H9 (cell line): ENCODE data around the gene DCBLD1. TPM values are rescaled to one million over a fixed set of nuclear protein-coding genes. Genes with fewer than 3 reads are reported as not detected.

Source experiments
- DNase-seq: peaks from one replicate; pipeline ENCODE4 v3.0.0-alpha.2; 2017
- H2AFZ ChIP-seq: one replicate; pipeline ENCODE4 v1.6.1; 2013; ENCODE audit warnings: mild to moderate bottlenecking, low read length, control low read depth, moderate library complexity
- H2AK5ac ChIP-seq: 2 replicates; pipeline ENCODE4 v1.6.1; 2013; ENCODE audit warnings: low read length, control low read depth, mixed read lengths; ENCODE audit not compliant: insufficient read length
- H2BK120ac ChIP-seq: one replicate; pipeline ENCODE4 v1.6.1; 2013; ENCODE audit warnings: low read depth, mild to moderate bottlenecking, low read length, control low read depth, inconsistent platforms; ENCODE audit not compliant: poor library complexity, severe bottlenecking
- H2BK12ac ChIP-seq: 2 replicates; pipeline ENCODE4 v1.6.1; 2013; ENCODE audit warnings: low read length, control low read depth, mixed read lengths, low read depth; ENCODE audit not compliant: insufficient read length
- H2BK15ac ChIP-seq: 2 replicates; pipeline ENCODE4 v1.6.1; 2013; ENCODE audit warnings: low read depth, low read length, control low read depth
- H2BK20ac ChIP-seq: one replicate; pipeline ENCODE4 v1.6.1; 2013; ENCODE audit warnings: low read depth, mild to moderate bottlenecking, low read length, control low read depth, inconsistent platforms; ENCODE audit not compliant: poor library complexity, severe bottlenecking
- H2BK5ac ChIP-seq: 2 replicates; pipeline ENCODE4 v1.6.1; 2013; ENCODE audit warnings: low read length, control low read depth, mixed read lengths; ENCODE audit not compliant: insufficient read length
- H3K14ac ChIP-seq: 2 replicates; pipeline ENCODE4 v1.6.1; 2013; ENCODE audit warnings: low read length, control low read depth; ENCODE audit not compliant: insufficient read depth
- H3K18ac ChIP-seq: 2 replicates; pipeline ENCODE4 v1.6.1; 2013; ENCODE audit warnings: low read depth, mild to moderate bottlenecking, mixed read lengths, low read length, control low read depth; ENCODE audit not compliant: insufficient read length
- H3K23ac ChIP-seq: 2 replicates; pipeline ENCODE4 v1.6.1; 2013; ENCODE audit warnings: low read length, control low read depth, mixed read lengths, low read depth; ENCODE audit not compliant: insufficient read length
- H3K23me2 ChIP-seq: 2 replicates; pipeline ENCODE4 v1.6.1; 2013; ENCODE audit warnings: low read depth, mild to moderate bottlenecking, mixed read lengths, low read length, control low read depth; ENCODE audit not compliant: insufficient read length, poor library complexity, severe bottlenecking
- H3K27ac ChIP-seq: 2 replicates; pipeline ENCODE4 v1.5.1; 2013; ENCODE audit warnings: low read length, control low read depth, mixed read lengths, low read depth; ENCODE audit not compliant: insufficient read length
- H3K27me3 ChIP-seq: 2 replicates; pipeline ENCODE4 v1.6.1; 2013; ENCODE audit warnings: low read length, control low read depth, inconsistent platforms; ENCODE audit not compliant: insufficient read depth
- H3K4ac ChIP-seq: 2 replicates; pipeline ENCODE4 v1.6.1; 2013; ENCODE audit warnings: low read depth, mild to moderate bottlenecking, control low read depth, inconsistent platforms, low read length, moderate library complexity
- H3K4me1 ChIP-seq: 2 replicates; pipeline ENCODE4 v1.6.1; 2013; ENCODE audit warnings: low read length, control low read depth, inconsistent platforms; ENCODE audit not compliant: insufficient read depth
- H3K4me2 ChIP-seq: 2 replicates; pipeline ENCODE4 v1.6.1; 2013; ENCODE audit warnings: low read length, control low read depth, mixed read lengths; ENCODE audit not compliant: insufficient read length, insufficient read depth
- H3K56ac ChIP-seq: 2 replicates; pipeline ENCODE4 v1.6.1; 2013; ENCODE audit warnings: low read depth, mild to moderate bottlenecking, mixed read lengths, low read length, control low read depth; ENCODE audit not compliant: insufficient read length
- H3K79me1 ChIP-seq: 2 replicates; pipeline ENCODE4 v1.6.1; 2013; ENCODE audit warnings: low read depth, mild to moderate bottlenecking, moderate library complexity, low read length, control low read depth, inconsistent platforms; ENCODE audit not compliant: insufficient read depth, poor library complexity, severe bottlenecking
- H3K79me2 ChIP-seq: 2 replicates; pipeline ENCODE4 v1.6.1; 2013; ENCODE audit warnings: low read length, control low read depth, inconsistent platforms; ENCODE audit not compliant: insufficient read depth
- H3K9ac ChIP-seq: 2 replicates; pipeline ENCODE4 v1.6.1; 2013; ENCODE audit warnings: low read length, control low read depth, mixed read lengths; ENCODE audit not compliant: insufficient read length; ENCODE audit errors: extremely low read depth
- H3K9me3 ChIP-seq: one replicate; pipeline ENCODE4 v1.6.1; 2013; ENCODE audit warnings: low read depth, low read length, inconsistent platforms; ENCODE audit not compliant: control insufficient read depth
- H3T11ph ChIP-seq: one replicate; pipeline ENCODE4 v1.6.1; 2013; ENCODE audit warnings: mild to moderate bottlenecking, low read length, control low read depth, inconsistent platforms
- H4K20me1 ChIP-seq: one replicate; pipeline ENCODE4 v1.6.1; 2013; ENCODE audit not compliant: control insufficient read depth, insufficient read length, insufficient read depth
- H4K5ac ChIP-seq: 2 replicates; pipeline ENCODE4 v1.6.1; 2013; ENCODE audit warnings: low read depth, mild to moderate bottlenecking, mixed read lengths, low read length, control low read depth; ENCODE audit not compliant: insufficient read length
- H4K8ac ChIP-seq: replicated peaks from 2 replicates; pipeline ENCODE4 v1.6.1; 2013; ENCODE audit warnings: low read length, control low read depth, mixed read lengths, low read depth; ENCODE audit not compliant: insufficient read length
- H4K91ac ChIP-seq: 2 replicates; pipeline ENCODE4 v1.6.1; 2013; ENCODE audit warnings: low read depth, mild to moderate bottlenecking, moderate library complexity, mixed read lengths, low read length, control low read depth; ENCODE audit not compliant: insufficient read length
- H3K27ac Mint-ChIP-seq, 3 experiments: 2 replicates in 2 of 3; 3 replicates in 1 of 3; pipeline ENCODE4 v1.8.0; 2020 to 2021; ENCODE audit warnings: mixed read lengths in 3 of 3, mild to moderate bottlenecking in 1 of 3, moderate library complexity in 1 of 3
- H3K27me3 Mint-ChIP-seq: 2 replicates; pipeline ENCODE4 v1.8.0; 2021; ENCODE audit warnings: low read depth, mild to moderate bottlenecking, moderate library complexity, mixed read lengths
- H3K36me3 Mint-ChIP-seq, 3 experiments: 2 replicates in 2 of 3; 3 replicates in 1 of 3; pipeline ENCODE4 v1.8.0; 2020 to 2021; ENCODE audit warnings: low read depth in 3 of 3, mixed read lengths in 3 of 3; ENCODE audit not compliant: insufficient read depth in 1 of 3
- H3K4me1 Mint-ChIP-seq, 2 experiments: 2 replicates each; pipeline ENCODE4 v1.8.0; 2020; ENCODE audit warnings: mixed read lengths in 2 of 2
- H3K4me3 Mint-ChIP-seq, 2 experiments: 2 replicates in 1 of 2; 3 replicates in 1 of 2; pipeline ENCODE4 v1.8.0; 2020 to 2021; ENCODE audit warnings: mild to moderate bottlenecking in 2 of 2, mixed read lengths in 2 of 2, moderate library complexity in 1 of 2
- H3K9me3 Mint-ChIP-seq, 2 experiments: 2 replicates in 1 of 2; 3 replicates in 1 of 2; pipeline ENCODE4 v1.8.0; 2020; ENCODE audit warnings: mild to moderate bottlenecking in 2 of 2, mixed read lengths in 2 of 2, moderate library complexity in 1 of 2
- CTCF ChIP-seq: fragments of 200-600 bp; sonication (generic); conservative IDR thresholded peaks from 3 replicates; pipeline ENCODE4 v1.8.0; 2021; ENCODE audit warnings: antibody characterized with exemption, mild to moderate bottlenecking
- WGBS: extraction: QIAGEN DNeasy Blood & Tissue Kit; methylation state at CpG from one replicate; pipeline ENCODE4 v1.1.7; 2013; ENCODE audit warnings: missing lambda C conversion rate, low lambda C conversion rate, mixed read lengths; ENCODE audit not compliant: insufficient read length; ENCODE audit errors: extremely low coverage; 5-methylcytosine and 5-hydroxymethylcytosine counted together
- total RNA-seq: library from RNA; stranded (reverse); gene quantifications from 2 replicates; pipeline ENCODE4 v1.2.1, GENCODE V29; 2021

DCBLD1 gene
- total RNA-seq, 1 experiment from 2014 or later: 10.1 TPM

DNA sequence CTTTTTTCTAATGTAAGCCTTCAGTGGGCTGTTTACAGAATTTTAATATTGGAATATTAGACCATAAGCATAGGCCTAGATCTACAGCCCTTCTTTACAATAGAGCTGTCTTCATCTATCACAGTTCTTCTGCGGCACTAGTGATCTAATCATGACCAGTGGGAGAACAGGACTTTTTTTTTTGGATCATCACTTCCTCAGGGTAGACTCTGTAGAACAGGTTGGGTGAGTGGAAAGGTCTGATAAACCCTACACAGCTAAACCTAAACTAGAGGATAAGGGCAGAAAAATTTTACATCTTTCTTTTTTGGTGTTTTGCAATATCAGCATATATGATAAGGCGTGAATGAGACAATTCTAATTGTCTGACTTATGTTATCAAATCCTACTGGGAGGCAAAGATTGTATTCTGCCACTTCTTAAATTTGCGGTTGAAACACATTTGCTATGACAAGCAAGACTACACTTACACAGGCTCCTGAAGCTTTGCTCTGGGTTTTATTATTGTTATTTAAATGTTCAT is 67.7 kb downstream of the DCBLD1 start:
- H4K8ac ChIP-seq: no peak overlapping the region
- H3K14ac ChIP-seq: no peak overlapping the region
- H4K5ac ChIP-seq: no peak overlapping the region
- Mint-ChIP-seq H3K36me3 (peaks cover 0 to 3% (median 0%) of the 10 kb centered on the region in 3 experiments; a peak in 3 of 7 replicates), H3K9me3 (no peaks in the 10 kb centered on the region), H3K4me3 (no peak overlapping the region), H3K27me3 (no peaks in the 10 kb centered on the region), H3K4me1 (peaks cover 12 to 25% of the 10 kb centered on the region in 2 experiments; a peak in 3 of 4 replicates), H3K27ac (no peak overlapping the region)
- H3K4me2 ChIP-seq: no peak overlapping the region
- no peak overlapping the region for H2BK12ac ChIP-seq
- H4K20me1 ChIP-seq: no peaks in the 10 kb centered on the region
- H3T11ph ChIP-seq: no peak overlapping the region
- WGBS: no CpG with 5 or more reads among the region's 3 CpGs
- H4K91ac ChIP-seq: no peak overlapping the region
- no peak overlapping the region for H3K27ac ChIP-seq
- no peak overlapping the region for H2BK5ac ChIP-seq
- H3K4me1 ChIP-seq: peaks cover 17% of the 10 kb centered on the region; the same call in 1 of the 2 replicates
- DNase-seq: no peak
- H3K4ac ChIP-seq: no peak overlapping the region
- TF ChIP-seq CTCF: no peak
- no peaks in the 10 kb centered on the region for H3K79me2 ChIP-seq
- no peak overlapping the region for H2BK15ac ChIP-seq
- H3K27me3 ChIP-seq: no peaks in the 10 kb centered on the region
- no peak overlapping the region for H3K56ac ChIP-seq
- no peak overlapping the region for H2BK120ac ChIP-seq
- no peak overlapping the region for H3K23ac ChIP-seq
- H2AK5ac ChIP-seq: no peak overlapping the region
- H2BK20ac ChIP-seq: no peak overlapping the region
- H3K23me2 ChIP-seq: peaks cover 4% of the 10 kb centered on the region
- H3K9ac ChIP-seq: no peak overlapping the region
- no peak overlapping the region for H3K18ac ChIP-seq
- H3K79me1 ChIP-seq: no peaks in the 10 kb centered on the region
- H3K9me3 ChIP-seq: no peaks in the 10 kb centered on the region
- H2AFZ ChIP-seq: no peak overlapping the region
